GM18867 (cell line): Measurements from ENCODE around the gene BCORL1.
A peak's percentile ranks its signal among the peaks of the same experiment; 100 is the strongest.

Experiments used
- ATAC-seq: cut with Tn5 transposase; IDR thresholded peaks from one replicate; pipeline ENCODE4 v1.9.1; 2021; ENCODE audit warnings: mild to moderate bottlenecking, moderate library complexity; ENCODE audit not compliant: unreplicated experiment

Gene BCORL1

DNA sequence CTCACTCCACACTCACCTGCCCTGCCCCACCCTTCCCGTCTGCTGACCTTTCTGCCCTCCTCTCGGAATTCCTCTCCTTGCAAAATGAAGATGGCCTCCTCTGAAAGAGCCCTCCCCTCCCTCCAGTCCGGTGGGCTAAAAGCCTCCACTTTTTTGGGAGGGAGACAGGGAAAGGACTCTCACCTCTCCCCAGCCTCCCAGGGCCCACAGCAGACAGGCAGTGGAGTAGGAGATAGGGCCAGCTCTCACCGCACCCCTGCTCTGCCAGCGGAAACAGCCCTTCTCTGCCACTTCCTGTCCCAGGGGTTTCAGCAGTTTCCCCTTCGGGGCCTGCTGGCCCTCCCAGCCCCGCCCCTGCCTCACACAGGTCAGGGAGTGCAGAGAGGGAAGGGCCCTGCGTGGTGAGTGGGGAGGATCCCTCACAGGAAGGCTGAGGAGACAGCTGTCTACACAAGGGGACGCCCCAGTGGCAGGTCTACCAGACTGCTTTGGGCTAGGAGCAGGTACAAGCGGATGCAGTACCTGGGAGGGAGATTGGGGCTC is 109.6 kb downstream of the BCORL1 start:
- ATAC-seq: peak; percentile 97

DNA sequence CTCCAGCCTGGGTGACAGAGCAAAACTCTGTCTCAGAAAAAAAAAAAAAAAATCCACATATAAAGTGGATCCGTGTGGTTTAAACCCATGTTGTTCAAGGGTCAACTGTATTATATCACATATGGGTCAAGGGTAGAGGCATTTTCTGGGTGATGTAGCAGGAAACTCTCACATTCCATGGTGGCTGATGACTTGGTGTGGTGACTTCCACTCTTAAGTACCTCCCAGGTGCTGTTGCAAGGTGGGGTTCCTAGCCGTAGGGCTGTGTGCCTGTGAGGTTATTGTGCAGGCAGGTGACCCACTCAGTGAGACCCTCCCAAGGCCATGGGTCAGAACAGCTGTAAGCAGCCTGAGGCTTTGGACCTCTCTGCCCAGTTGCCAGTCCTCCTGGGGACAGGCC is 110.8 kb downstream of the BCORL1 start:
- ATAC-seq: no peak

DNA sequence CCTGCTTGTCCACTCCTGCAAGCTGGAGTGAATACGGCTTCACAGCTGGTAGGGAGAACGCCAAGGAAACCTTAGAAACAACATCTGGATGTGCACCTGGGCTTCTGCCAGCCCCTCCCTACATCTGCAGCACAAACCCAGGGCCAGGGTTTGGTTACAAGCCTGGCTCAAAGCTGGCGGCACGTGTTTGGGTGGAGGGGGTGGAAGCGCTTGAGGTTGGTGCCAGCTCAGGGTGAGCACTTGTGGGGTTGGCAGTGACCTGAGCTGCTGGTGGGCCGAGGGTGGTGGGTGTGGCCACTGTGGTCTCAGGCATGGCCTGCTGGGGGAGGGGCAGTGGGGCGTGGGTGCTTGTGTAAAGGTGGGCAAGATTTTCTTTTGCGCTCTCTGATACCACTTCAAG is 112.3 kb downstream of the BCORL1 start:
- no peak for ATAC-seq

DNA sequence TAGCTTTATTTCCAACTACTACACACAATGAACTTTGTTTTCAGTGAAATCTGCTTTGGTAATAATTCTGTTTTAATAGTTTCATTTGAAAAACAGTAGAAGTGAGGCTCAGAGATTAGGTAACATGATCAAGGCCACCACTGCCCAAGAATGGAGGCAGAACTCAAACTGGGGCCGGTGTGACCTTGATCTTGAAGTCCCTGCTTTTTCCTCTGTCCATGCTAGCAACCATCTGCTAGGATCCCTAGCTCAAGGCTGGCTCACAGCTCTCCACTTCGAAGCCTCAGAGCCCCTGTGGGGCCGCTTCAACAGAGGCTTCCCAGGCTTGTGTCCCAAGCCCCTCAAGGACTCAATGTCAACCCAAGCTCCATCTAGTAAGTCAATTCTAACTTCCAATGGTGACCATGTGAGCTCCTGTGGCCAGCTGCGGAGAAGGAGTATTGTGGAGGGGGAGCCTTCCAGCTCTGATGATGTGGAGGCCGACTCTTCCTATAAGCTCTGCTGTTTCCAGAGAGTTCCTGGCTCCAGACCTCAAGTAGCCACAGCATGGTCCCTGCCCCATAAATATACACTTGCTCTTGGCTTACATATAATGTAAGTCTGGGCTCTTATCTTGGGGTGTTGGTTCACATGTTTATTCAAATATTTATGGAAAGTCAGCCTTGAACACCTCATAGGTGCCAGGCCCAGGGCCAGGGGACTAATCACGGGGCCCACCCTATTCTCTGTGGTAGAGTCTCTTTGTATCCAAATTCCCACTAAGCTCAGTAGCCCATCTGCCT is 113.0 kb downstream of the BCORL1 start:
- no peak for ATAC-seq

DNA sequence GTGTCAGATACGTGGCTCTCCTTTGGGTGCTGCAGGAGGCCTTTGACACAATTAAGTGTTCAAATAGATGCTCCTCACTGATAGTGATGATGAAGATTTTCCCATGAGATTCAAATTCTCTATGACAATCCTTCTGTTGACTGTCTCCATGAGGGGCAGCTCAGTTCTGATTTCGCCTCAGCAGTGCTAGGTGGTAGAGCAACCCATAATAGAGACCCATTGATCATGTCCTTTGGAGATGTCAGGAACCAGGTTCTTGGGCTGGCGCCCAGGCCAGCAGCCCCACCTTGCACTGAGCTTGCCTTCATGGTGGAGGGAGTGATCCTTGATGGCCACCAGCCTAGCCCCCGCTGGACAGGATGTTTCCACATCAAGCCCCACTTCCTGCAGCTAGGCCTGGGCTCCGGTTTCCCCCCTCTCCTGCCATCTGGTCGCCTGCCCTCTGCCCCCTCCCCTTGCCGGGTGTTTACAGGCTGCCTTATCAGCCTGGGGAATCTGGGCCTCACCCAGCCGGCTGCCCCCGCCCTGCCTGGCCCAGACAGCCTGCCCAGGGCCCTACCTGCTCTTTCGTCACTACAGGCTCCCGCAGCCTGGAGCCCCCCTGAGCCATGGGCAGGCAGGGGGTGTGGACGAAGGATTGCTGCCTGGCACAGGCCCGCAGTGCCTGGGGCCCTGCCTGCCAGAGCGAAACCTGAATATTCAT is 115.2 kb downstream of the BCORL1 start:
- ATAC-seq: no peak

DNA sequence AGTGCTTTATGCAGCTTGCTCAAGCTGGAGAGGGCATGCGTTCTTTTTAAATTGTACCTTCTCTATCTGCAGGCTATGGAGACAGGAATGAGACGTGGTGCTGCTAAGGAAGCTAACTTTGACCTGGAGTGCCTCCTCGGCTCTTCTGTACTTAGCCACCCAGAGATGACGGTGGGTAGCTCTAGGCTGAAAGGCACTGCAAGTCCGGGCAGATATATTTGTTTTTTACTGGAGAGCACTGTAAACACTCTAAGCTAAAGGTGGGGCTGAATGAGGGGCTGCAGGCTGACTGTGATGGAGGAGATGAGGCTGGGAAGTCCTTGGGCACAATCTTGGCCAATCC is 115.7 kb downstream of the BCORL1 start:
- no peak for ATAC-seq

DNA sequence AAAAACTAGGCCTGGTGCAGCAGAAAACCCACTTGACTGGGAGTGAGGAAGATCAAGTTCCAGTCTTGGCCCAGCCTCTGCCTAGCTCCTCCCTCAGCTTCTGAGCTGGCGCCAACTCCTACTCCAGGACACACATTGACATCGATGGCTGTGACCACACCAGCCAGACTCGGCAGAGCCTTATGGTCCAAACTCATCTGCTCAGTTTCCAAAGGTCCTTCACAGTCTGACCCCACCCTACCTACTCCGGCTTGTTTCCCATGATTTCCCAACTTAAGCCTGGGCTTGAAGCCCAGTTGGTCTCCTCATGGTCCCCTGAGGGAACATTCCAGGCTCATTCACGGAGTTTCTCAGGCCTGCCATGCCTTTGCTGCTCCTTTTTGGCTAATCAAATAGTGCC is 117.7 kb downstream of the BCORL1 start:
- ATAC-seq: no peak

DNA sequence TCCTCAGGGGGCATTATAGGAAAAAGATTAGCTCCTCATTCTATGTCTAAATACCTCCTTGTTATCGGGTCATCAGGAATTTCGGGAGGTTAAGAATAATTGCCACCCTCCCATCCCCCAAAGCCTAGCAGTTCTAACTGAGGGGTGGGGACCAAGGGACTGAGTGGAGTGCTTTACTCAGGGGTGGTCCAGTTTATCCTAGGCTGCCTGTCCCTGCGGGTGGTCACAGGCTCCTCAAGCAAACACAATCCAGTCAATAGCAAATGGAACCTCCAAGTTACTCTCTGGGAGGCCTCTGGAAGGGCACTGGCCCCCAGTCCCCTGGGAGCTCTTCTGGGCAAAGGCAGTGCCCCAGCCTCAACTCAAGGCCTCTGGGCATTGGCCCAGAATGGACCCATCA is 121.2 kb downstream of the BCORL1 start:
- no peak for ATAC-seq

DNA sequence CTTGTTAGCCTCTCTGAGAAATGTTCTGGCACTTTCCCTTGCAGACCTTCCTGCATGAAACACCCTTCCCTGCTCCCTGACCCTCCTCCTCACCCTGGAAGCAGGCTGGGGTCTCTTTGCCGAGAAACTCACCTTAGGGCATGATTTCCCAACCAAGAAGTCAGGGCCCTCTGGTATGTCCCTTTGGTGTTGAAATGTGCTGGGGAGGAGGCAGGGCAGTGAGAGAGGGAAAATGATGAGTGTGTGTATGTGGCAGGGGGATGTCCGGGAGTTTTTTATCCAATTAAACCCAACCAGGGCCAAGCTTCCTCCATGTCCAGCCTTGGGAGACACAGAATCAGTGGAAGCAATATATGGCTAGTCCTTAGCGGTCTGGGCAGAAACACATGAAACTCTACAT is 122.8 kb downstream of the BCORL1 start:
- ATAC-seq: no peak

DNA sequence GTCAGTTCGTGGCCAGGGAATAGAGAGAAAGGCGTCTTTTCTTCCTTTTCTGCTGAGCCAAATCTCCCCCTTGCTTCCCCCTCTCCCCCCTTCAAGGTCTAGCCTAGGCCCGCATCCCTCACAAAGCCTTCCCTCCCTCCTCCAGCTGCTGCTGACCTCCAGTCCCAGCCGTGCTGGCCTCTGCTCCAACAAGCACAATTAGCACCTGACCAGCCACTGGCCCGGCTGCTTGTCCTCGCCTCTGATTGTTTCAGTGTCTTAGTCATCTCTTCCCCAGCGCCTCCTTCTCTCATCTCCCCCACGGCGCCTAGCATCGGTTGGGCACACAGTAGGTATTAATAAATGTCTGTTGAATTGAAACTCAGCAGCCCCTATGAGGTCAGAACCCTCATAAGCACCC is 123.6 kb downstream of the BCORL1 start:
- ATAC-seq: no peak
